Activated naive CD4-positive, alpha-beta T cell treated with anti-CD3 and anti-CD28 coated beads for 36 hours (primary cell): ENCODE measurements around the gene EVI5. TPM values are rescaled to one million over a fixed set of nuclear protein-coding genes. Genes with fewer than 3 reads are reported as not detected.

Experiments used
- CTCF ChIA-PET: fragments of 350-600 bp; sonication (Branson Sonifier 250); formaldehyde crosslinking; loops from one replicate; lab custom pipeline; 2021; ENCODE audit warnings: antibody characterized with exemption; lab: Charles Lee
- DNase-seq: peaks from one replicate; pipeline ENCODE4 v3.0.0-alpha.2; 2020
- H3K27ac Mint-ChIP-seq: one replicate; pipeline ENCODE4 v1.8.0; 2021; ENCODE audit warnings: mild to moderate bottlenecking, mixed read lengths
- H3K27me3 Mint-ChIP-seq: one replicate; pipeline ENCODE4 v1.8.0; 2021; ENCODE audit warnings: low read depth, mixed read lengths
- H3K36me3 Mint-ChIP-seq: one replicate; pipeline ENCODE4 v1.8.0; 2021; ENCODE audit warnings: low read depth, mixed read lengths
- H3K4me1 Mint-ChIP-seq: one replicate; pipeline ENCODE4 v1.8.0; 2021; ENCODE audit warnings: low read depth, mixed read lengths
- H3K4me3 Mint-ChIP-seq: one replicate; pipeline ENCODE4 v1.8.0; 2021; ENCODE audit warnings: mild to moderate bottlenecking, moderate library complexity, mixed read lengths
- H3K9me3 Mint-ChIP-seq: one replicate; pipeline ENCODE4 v1.8.0; 2021; ENCODE audit warnings: mixed read lengths
- intact Hi-C: fragments of 100-400 bp; cut with micrococcal nuclease; formaldehyde crosslinking; loops from one replicate; pipeline ENCODE4 v1.15.1; 2023
- total RNA-seq, 2 experiments: library from RNA; stranded (reverse); gene quantifications; one replicate each; pipeline ENCODE4 v1.2.3, GENCODE V29; 2021

EVI5 gene
- total RNA-seq: 10 to 100 TPM; 13.8 to 14.0 TPM

GRCh38 chr1:92784639-92785500 is at the start of gene EVI5:
Gene EVI5 (minus strand): TSS chr1:92785108. CDS start chr1:92736546, 48,562 bp downstream.
- H3K27ac Mint-ChIP-seq: no peak within 1 kb of the TSS
- intact Hi-C loops: loop anchor here (1.0 to 5.0 kb wide), 5 partner anchors 32 to 257 kb away; no protein-coding TSS in a partner anchor
- H3K27me3 Mint-ChIP-seq: peaks cover 32% of the 10 kb centered on the region
- peak; percentile 58 for DNase-seq
- peaks cover 13% of the 10 kb centered on the region for H3K4me1 Mint-ChIP-seq
- peak within 1 kb of the TSS; percentile 73 for H3K4me3 Mint-ChIP-seq
- CTCF ChIA-PET: interaction anchor here (0.7 to 2.2 kb wide), 7 partner anchors 31 to 489 kb away, joined by 3 to 10 read pairs (median 3); no protein-coding TSS in a partner anchor
- H3K9me3 Mint-ChIP-seq: no peaks in the 10 kb centered on the region
- H3K36me3 Mint-ChIP-seq: no peaks in the 10 kb centered on the region

- no peaks in the 10 kb centered on the region for H3K27me3 Mint-ChIP-seq
- H3K4me1 Mint-ChIP-seq: peaks cover 63% of the 10 kb centered on the region
- H3K9me3 Mint-ChIP-seq: no peaks in the 10 kb centered on the region
- H3K4me3 Mint-ChIP-seq: peak overlapping the region; percentile 98
- DNase-seq: no peak
- H3K27ac Mint-ChIP-seq: peak overlapping the region; percentile 99
- CTCF ChIA-PET: interaction anchor here (0.9 to 1.1 kb wide), 2 partner anchors 25 to 159 kb away, joined by 3 read pairs; no protein-coding TSS in a partner anchor
- peaks cover 77% of the 10 kb centered on the region for H3K36me3 Mint-ChIP-seq
- intact Hi-C loops: loop anchor here (5.0 to 10.0 kb wide), 7 partner anchors 87 to 1330 kb away; partner anchors contain the start of genes CDC7 and GFI1
These were observed 49.7 kb upstream of the EVI5 start for GRCh38 chr1:92834617-92835016.

GRCh38 chr1:92833840-92834239 is 48.9 kb upstream of the EVI5 start:
- Mint-ChIP-seq H3K4me1 (peaks cover 56% of the 10 kb centered on the region), H3K27ac (peak overlapping the region; percentile 99), H3K36me3 (peaks cover 70% of the 10 kb centered on the region), H3K9me3 (no peaks in the 10 kb centered on the region), H3K4me3 (peak overlapping the region; percentile 98), H3K27me3 (no peaks in the 10 kb centered on the region)
- peak; percentile 26 for DNase-seq
- intact Hi-C loops: loop anchor here (2.0 to 10.0 kb wide), 8 partner anchors 87 to 1329 kb away; partner anchors contain the start of genes CDC7 and GFI1
- CTCF ChIA-PET: no interaction called here

- DNase-seq: no peak
- Mint-ChIP-seq H3K9me3 (no peaks in the 10 kb centered on the region), H3K27ac (peak overlapping the region; percentile 99), H3K4me1 (peaks cover 44% of the 10 kb centered on the region), H3K27me3 (no peaks in the 10 kb centered on the region), H3K4me3 (peak overlapping the region; percentile 98), H3K36me3 (peaks cover 58% of the 10 kb centered on the region)
- intact Hi-C loops: loop anchor here (1.0 to 10.0 kb wide), 11 partner anchors 11 to 1328 kb away; partner anchors contain the start of genes CDC7, GFI1 and MTF2
- CTCF ChIA-PET: interaction anchor here (0.9 to 2.6 kb wide), 11 partner anchors 9 to 246 kb away, joined by 3 to 22 read pairs (median 5); partner anchors contain the start of genes DIPK1A and MTF2
These were observed 47.7 kb upstream of the EVI5 start for GRCh38 chr1:92832537-92833114.

- Mint-ChIP-seq H3K27ac (peak within 1 kb of the TSS; percentile 99), H3K4me1 (peaks cover 38% of the 10 kb centered on the region), H3K36me3 (peaks cover 52% of the 10 kb centered on the region), H3K27me3 (no peaks in the 10 kb centered on the region), H3K4me3 (peak within 1 kb of the TSS; percentile 98), H3K9me3 (no peaks in the 10 kb centered on the region)
- intact Hi-C loops: loop anchor here (1.0 to 10.0 kb wide), 15 partner anchors 11 to 1327 kb away; partner anchors contain the start of genes CDC7, GFI1 and MTF2
- peak; percentile 98 for DNase-seq
- CTCF ChIA-PET: interaction anchor here (0.6 to 2.6 kb wide), 20 partner anchors 8 to 318 kb away, joined by 3 to 22 read pairs (median 4); partner anchors contain the start of genes DIPK1A and MTF2
These were observed 47.0 kb upstream of the EVI5 start, which contains the start of gene RPL5 for GRCh38 chr1:92831762-92832536. Gene RPL5 (plus strand): TSS chr1:92832040. CDS start chr1:92832115, 75 bp downstream.

DNA sequence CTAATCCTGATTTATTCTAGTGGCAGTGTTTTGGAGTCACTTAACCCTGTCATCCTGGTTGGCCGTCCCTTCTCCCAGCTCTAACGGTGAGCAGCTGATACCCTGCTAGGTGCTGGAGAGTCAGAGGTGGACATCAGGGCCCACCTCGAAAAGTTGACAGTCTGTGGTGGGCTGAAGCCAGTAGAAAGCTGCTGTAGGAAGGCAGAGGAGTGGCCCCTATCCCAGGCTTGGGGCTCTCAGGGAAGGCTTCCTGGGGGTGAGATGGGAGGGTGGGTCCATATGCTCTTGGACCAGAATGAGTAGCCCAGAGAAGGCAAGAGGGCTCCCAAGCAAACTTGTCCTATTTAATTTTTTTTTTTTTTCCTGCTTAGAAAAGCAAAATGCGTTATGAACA is 46.5 kb upstream of the EVI5 start:
- Mint-ChIP-seq H3K27ac (no peak overlapping the region), H3K4me3 (peak overlapping the region; percentile 98), H3K4me1 (peaks cover 32% of the 10 kb centered on the region), H3K9me3 (no peaks in the 10 kb centered on the region), H3K27me3 (no peaks in the 10 kb centered on the region), H3K36me3 (peaks cover 46% of the 10 kb centered on the region)
- intact Hi-C loops: loop anchor here (1.0 to 10.0 kb wide), 11 partner anchors 47 to 1327 kb away; partner anchors contain the start of genes CDC7 and GFI1
- CTCF ChIA-PET: interaction anchor here (0.6 to 2.6 kb wide), 16 partner anchors 9 to 319 kb away, joined by 3 to 22 read pairs (median 4); partner anchors contain the start of genes DIPK1A and MTF2
- no peak for DNase-seq

DNA sequence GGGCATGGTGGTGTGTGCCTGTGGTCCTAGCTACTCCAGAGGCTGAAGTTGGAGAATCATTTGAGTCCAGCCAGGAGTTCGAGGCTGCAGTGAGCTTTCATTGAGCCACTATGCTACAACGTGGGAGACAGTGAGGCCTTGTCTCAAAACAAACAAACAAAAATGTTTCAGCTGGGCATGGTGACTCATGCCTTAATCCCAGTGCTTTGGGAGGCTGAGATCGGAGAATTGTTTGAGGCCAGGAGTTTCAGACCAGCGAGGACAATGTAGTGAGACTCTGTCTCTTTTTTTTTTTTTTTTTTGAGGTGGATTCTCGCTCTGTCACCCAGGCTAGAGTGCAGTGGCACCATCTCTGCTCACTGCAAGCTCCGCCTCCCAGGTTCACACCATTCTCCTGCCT is 41.9 kb upstream of the EVI5 start:
- intact Hi-C loops: no loop called here
- CTCF ChIA-PET: interaction anchor here (2.3 kb wide), 1 partner anchor 8 kb away, joined by 7 read pairs; no protein-coding TSS in a partner anchor
- Mint-ChIP-seq H3K4me3 (no peak overlapping the region), H3K27ac (no peak overlapping the region), H3K9me3 (no peaks in the 10 kb centered on the region), H3K27me3 (no peaks in the 10 kb centered on the region), H3K36me3 (peaks cover under 1% of the 10 kb centered on the region), H3K4me1 (no peaks in the 10 kb centered on the region)
- DNase-seq: no peak

DNA sequence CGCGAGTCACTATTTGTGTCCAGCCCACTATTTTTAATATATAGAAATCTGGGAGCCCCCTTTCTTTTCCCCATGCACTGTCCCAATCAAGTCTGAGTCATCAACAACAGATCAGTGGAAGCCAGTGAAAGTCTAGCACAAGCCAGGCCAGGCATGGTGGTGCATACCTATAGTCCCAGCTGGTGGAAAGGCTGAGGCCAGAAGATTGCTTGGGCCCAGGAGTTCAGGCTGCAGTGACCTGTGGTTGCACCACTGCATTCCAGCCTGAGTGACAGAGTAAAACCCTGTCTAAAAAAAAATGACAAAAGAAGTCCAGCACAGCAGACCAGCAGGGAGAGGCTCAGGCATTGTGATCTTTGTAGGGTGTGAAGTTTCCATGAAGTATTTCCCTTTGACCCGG is 38.0 kb upstream of the EVI5 start:
- Mint-ChIP-seq H3K36me3 (no peaks in the 10 kb centered on the region), H3K4me1 (no peaks in the 10 kb centered on the region), H3K4me3 (no peak overlapping the region), H3K9me3 (no peaks in the 10 kb centered on the region), H3K27me3 (no peaks in the 10 kb centered on the region), H3K27ac (no peak overlapping the region)
- CTCF ChIA-PET: interaction anchor here (0.6 kb wide), 1 partner anchor 39 kb away, joined by 3 read pairs; no protein-coding TSS in a partner anchor
- no peak for DNase-seq
- intact Hi-C loops: no loop called here

GRCh38 chr1:92820551-92820950 is 35.6 kb upstream of the EVI5 start:
- CTCF ChIA-PET: interaction anchor here (0.6 to 6.9 kb wide), 6 partner anchors 11 to 643 kb away, joined by 3 to 105 read pairs (median 3); partner anchors contain the start of gene RPL5
- Mint-ChIP-seq H3K4me3 (no peak overlapping the region), H3K27ac (no peak overlapping the region), H3K4me1 (no peaks in the 10 kb centered on the region), H3K27me3 (no peaks in the 10 kb centered on the region), H3K36me3 (no peaks in the 10 kb centered on the region), H3K9me3 (no peaks in the 10 kb centered on the region)
- intact Hi-C loops: no loop called here
- DNase-seq: no peak

GRCh38 chr1:92820024-92820423 is 35.1 kb upstream of the EVI5 start:
- Mint-ChIP-seq H3K4me1 (no peaks in the 10 kb centered on the region), H3K9me3 (no peaks in the 10 kb centered on the region), H3K27ac (no peak overlapping the region), H3K4me3 (no peak overlapping the region), H3K27me3 (no peaks in the 10 kb centered on the region), H3K36me3 (no peaks in the 10 kb centered on the region)
- intact Hi-C loops: no loop called here
- CTCF ChIA-PET: interaction anchor here (0.6 to 6.9 kb wide), 6 partner anchors 12 to 642 kb away, joined by 3 to 105 read pairs (median 3); partner anchors contain the start of gene RPL5
- DNase-seq: no peak
